B cell (primary cell): ENCODE results near the gene GCDH.

Experiments used
- CTCF ChIP-seq: fragments of 200-600 bp; IDR thresholded peaks from one replicate; pipeline ENCODE4 v1.8.0; 2022; ENCODE audit warnings: antibody characterized with exemption, mild to moderate bottlenecking
- EZH2 ChIP-seq: IDR thresholded peaks from 2 replicates; pipeline ENCODE4 v1.6.1; 2012; ENCODE audit warnings: borderline replicate concordance, low read depth, mild to moderate bottlenecking, moderate library complexity, low read length; ENCODE audit not compliant: insufficient read depth, poor library complexity, severe bottlenecking

GRCh38 chr19:12930002-12930645 lies 39.2 kb downstream of the GCDH start:
- TF ChIP-seq CTCF, result no peak
- no peak for TF ChIP-seq EZH2
